ENCODE measurements around the gene TBC1D22B.

TBC1D22B gene

GRCh38 chr6:37230104-37230503 lies 27.5 kb upstream of the TBC1D22B start:
- no peak overlapping the region for H3K4me3 ChIP-seq (ENCODE audit: low read length)
- DNase-seq (ENCODE audit: low read depth), result no peak
- TF ChIP-seq, protein P1, sequence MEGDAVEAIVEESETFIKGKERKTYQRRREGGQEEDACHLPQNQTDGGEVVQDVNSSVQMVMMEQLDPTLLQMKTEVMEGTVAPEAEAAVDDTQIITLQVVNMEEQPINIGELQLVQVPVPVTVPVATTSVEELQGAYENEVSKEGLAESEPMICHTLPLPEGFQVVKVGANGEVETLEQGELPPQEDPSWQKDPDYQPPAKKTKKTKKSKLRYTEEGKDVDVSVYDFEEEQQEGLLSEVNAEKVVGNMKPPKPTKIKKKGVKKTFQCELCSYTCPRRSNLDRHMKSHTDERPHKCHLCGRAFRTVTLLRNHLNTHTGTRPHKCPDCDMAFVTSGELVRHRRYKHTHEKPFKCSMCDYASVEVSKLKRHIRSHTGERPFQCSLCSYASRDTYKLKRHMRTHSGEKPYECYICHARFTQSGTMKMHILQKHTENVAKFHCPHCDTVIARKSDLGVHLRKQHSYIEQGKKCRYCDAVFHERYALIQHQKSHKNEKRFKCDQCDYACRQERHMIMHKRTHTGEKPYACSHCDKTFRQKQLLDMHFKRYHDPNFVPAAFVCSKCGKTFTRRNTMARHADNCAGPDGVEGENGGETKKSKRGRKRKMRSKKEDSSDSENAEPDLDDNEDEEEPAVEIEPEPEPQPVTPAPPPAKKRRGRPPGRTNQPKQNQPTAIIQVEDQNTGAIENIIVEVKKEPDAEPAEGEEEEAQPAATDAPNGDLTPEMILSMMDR (conservative IDR thresholded peaks at IDR 0.05; ENCODE audit: low read depth, low read length), result no peak

GRCh38 chr6:37232430-37233017 lies 25.0 kb upstream of the TBC1D22B start:
- TF ChIP-seq, protein P1 (conservative IDR thresholded peaks at IDR 0.05; ENCODE audit: low read depth, low read length), result no peak
- H3K4me3 ChIP-seq (ENCODE audit: low read length), result no peak overlapping the region
- no peak for DNase-seq (ENCODE audit: low read depth)

DNA sequence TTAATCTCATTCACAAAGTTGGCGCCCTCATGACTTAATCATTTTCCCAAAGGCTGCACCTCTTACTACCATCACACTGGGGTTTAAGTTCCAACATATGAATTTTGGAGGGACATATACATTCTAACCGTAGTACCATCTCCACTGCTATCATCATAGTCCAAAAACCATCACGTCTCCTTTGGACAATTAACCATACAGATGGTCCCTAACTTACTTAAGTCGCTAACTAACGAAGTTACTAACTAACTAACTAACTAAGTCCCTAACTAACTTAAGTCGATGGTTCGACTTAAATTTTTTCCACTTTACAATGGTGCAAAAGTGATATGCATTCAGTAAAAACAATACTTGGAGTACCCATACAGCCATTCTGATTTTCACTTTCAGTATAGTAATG lies 24.0 kb upstream of the TBC1D22B start:
- DNase-seq (ENCODE audit: low read depth), result no peak
- TF ChIP-seq, protein P1 (conservative IDR thresholded peaks at IDR 0.05; ENCODE audit: low read depth, low read length), result no peak
- H3K4me3 ChIP-seq (ENCODE audit: low read length), result no peak overlapping the region

DNA sequence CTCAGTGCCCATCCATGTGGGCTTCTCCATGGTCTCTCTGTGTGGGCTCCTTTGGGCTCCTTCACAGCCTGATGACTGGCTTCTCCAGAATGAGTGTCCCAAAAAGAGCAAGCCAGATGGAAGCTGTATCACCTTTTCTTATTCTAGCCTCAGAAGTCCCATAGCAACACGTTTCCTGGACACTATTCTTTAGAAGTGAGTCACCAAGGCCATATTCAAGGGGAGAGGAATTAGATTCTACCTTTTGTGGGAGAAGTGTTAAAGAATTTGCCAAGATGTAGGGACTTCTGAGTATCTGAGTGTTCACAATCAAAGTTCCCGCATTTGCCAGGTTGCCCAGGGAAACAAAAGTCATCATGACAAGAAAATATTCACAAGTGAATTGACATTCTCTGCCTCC lies 20.7 kb upstream of the TBC1D22B start:
- no peak overlapping the region for H3K4me3 ChIP-seq (ENCODE audit: low read length)
- no peak for DNase-seq (ENCODE audit: low read depth)
- TF ChIP-seq, protein P1 (conservative IDR thresholded peaks at IDR 0.05; ENCODE audit: low read depth, low read length), result no peak

DNA sequence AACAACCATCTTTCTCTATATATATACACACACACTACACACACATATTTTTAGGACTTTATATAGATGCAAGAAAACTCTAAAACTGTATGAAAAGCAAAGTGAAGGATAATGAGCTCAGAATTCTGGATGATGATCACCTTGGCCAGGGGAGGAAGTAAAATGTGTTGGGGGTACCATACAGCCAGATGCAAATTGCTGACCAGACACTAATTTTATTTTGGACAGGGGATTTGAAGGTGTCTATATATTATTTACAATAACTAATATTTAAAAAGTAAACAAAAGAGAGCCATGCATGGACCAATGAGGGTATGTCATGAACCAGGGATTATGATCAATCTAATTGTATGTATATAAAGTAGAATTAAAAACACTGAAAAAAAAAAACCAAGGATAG lies 19.8 kb upstream of the TBC1D22B start:
- TF ChIP-seq, protein P1 (conservative IDR thresholded peaks at IDR 0.05; ENCODE audit: low read depth, low read length), result no peak
- no peak overlapping the region for H3K4me3 ChIP-seq (ENCODE audit: low read length)
- no peak for DNase-seq (ENCODE audit: low read depth)

DNA sequence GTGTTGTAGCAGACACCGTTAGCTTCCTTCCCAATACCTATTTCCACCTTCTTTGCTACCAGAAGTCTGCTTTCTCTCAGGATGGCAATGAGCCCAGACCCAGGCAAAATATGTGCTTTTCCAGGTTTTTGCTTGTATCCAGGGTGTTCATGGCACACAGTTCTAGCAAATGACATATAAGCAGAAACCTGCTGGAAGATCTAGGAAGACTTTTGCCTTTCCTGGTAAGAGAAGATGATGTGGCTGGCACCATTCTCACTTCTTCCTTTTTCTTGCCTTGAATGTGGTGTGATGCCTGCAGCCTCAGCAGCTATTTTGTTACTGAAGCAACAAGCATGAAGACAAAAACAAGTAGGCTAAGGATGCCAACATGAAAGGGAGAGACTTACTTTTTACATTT lies 19.2 kb upstream of the TBC1D22B start:
- TF ChIP-seq, protein P1 (conservative IDR thresholded peaks at IDR 0.05; ENCODE audit: low read depth, low read length), result no peak
- no peak overlapping the region for H3K4me3 ChIP-seq (ENCODE audit: low read length)
- no peak for DNase-seq (ENCODE audit: low read depth)

- TF ChIP-seq, protein P1 (conservative IDR thresholded peaks at IDR 0.05; ENCODE audit: low read depth, low read length), result no peak
- no peak overlapping the region for H3K4me3 ChIP-seq (ENCODE audit: low read length)
- DNase-seq (ENCODE audit: low read depth), result no peak
Observed at GRCh38 chr6:37239526-37239925, 18.0 kb upstream of the TBC1D22B start.

Data from retinal pigment epithelial cell (primary cell).